Anterior cingulate cortex (tissue), 58 donors: ENCODE results near the gene MRTFA.
A peak's percentile ranks its signal among the peaks of the same experiment; 100 is the strongest.
"Not testable (repeated sequence)": the region's sequence is repeated elsewhere in the genome, so short reads cannot be mapped to it uniquely, and the experiment has no call there.

Experiments used
- DNase-seq, 58 donors: peaks; one replicate each; lab custom pipeline; 2025; lab: John Stamatoyannopoulos, UW

The MRTFA gene

DNA sequence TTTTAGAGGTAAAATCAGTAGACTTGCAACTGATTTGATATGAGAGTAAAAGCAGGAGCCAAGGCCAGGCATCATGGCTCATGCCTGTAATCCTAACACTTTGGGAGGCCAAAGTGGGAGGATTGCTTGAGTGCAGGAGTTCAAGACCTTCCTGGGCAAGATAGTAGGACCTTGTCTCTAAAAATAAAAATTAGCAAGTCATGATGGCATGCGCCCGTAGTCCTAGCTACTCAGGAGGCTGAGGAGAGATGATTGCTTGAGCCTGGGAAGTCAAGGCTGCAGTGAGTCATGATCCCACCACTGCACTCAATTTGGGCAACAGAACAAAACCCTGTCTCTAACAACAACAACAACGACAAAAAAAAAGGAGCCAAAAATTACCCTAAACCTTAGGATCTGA lies 252.6 kb downstream of the MRTFA start:
- no peak for DNase-seq

DNA sequence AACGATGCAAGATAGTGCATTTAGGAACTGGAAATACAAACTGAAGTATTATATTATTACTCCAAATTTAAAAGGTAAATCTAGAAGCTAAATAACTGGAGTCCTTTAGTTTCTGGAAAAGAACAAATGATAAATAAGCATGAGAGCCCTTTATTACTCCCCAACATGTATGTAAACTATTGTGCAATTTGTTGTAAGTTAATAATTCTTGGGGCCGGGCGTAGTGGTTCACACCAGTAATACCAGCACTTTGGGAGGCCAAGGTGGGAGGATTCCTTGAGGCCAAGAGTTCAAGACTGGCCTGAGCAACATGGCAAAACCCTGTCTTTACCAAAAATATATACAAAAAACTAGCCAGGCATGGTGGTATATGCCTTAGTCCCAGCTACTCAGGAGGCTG lies 255.1 kb downstream of the MRTFA start:
- no peak for DNase-seq

DNA sequence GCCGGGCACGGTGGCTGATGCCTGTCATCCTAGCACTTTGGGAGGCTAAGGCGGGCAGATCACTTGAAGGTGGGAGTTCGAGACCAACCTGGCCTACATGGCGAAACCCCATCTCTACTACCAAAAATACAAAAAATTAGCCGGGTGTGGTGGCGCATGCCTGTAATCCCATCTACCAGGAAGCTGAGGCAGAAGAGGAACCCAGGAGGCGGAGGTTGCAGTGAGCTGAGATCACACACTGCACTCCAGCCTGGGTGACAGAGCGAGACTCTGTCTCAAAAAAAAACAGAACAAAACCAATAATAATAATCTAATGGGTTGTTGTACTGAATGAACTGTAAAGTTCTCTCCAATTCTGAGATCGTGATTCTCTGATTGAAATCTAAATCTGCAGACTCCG lies 258.1 kb downstream of the MRTFA start:
- DNase-seq: not testable (repeated sequence)

DNA sequence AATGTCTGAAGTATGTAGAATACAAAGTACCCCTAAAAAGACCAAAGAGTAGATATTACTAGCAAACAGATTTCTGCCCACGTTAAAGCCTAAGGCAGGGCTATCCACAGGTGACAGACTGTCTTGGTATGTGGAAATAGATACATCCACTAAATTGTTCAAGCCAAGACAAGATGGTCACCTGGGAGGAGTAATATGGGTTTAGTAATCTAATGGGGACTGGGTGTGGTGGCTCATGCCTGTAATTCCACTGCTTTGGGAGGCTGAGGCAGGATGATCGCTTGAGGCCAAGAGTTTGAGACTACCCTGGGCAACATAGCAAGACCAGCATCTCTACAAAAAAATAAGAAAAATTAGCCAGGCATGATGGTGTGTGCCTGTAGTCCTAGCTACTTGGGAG lies 258.6 kb downstream of the MRTFA start:
- DNase-seq: no peak

DNA sequence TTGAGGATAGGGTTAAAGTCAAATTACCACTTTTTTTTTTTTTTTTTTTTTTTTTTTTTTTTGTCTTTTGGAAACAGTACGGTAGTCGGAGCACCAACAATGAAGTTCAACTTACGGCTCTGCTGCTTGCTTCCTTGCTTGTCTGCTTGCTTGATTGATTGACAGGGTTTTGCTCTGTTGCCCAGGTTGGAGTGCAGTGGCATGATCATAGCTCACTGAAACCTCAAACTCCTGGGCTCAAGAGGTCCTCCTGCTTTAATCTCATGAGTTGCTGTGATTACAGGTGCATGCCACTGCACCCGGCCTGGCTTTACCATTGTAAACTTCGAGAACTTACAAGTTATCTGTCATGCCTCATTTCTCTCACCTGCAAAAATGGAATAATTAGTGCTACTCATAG lies 260.4 kb downstream of the MRTFA start:
- DNase-seq: no peak

DNA sequence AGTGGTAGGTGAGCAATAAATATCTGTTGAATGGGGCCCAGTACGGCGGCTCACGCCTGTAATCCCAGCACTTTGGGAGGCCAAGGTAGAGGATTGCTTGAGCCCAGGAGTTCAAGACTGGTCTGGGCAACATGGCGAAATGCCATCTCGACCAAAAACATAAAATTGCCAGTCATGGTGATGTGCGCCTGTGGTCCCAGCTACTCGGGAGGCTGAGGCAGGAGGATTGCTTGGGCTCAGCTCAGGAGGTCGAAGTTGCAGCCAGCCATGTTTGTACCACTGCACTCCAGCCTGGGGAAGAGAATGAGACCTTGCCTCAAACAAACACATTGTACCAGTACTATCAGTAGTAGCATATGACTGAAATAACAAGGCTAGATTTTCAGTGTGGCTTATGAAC lies 262.0 kb downstream of the MRTFA start:
- no peak for DNase-seq

DNA sequence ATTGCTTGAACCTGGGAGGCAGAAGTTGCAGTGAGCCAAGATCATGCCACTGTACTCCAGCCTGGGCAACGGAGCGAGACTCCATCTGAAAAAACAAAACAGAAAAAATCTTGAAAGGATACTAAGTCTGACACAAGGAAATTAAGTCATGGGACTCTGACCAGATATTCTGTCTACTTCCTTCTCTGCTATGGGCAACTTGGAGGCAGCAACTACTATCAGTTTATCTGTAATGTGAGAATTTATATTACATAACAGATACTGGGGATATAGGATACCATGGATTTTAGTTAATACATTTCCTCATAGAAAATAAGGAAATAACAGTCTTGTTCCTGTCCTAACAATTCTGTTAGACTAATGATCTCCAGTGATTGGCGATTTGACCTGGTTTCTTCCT lies 267.7 kb downstream of the MRTFA start:
- DNase-seq: no peak

DNA sequence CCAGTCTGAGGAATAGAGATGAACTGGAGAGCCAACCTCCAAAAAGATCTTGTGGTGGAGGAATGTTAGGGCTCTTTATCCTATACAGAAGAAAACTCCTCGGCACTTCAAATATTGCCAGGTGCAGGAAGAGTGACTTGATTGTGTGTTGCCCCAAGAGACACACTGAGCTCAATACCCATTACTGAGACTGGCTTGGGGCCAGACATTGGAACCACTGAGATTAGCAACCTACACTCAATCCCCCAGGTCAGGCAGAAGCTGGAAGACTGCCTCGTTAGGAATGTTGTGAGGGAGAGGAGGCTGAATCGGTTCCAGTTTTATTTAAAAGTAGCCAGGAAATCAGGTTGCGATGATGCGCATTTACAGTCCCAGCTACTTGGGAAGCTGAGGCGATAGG lies 268.5 kb downstream of the MRTFA start:
- DNase-seq: no peak

DNA sequence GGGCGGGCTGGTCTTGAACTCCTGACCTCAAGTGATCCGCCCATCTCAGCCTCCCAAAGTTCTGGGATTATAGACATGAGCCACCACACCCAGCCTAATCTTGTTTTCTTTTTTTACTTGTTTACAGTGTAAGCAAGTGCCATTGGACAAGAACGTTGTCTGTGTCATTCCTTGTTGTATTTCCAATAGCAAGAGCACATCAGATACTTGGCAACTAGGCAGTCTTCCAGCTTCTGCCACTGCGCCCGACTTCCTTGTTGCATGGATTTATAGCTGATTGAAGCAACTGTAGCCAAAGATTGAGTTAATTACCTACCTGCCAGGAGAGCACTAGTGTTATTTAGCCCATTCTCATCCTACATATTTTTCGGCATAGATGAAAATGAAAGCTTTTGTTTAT lies 269.2 kb downstream of the MRTFA start:
- DNase-seq: no peak

DNA sequence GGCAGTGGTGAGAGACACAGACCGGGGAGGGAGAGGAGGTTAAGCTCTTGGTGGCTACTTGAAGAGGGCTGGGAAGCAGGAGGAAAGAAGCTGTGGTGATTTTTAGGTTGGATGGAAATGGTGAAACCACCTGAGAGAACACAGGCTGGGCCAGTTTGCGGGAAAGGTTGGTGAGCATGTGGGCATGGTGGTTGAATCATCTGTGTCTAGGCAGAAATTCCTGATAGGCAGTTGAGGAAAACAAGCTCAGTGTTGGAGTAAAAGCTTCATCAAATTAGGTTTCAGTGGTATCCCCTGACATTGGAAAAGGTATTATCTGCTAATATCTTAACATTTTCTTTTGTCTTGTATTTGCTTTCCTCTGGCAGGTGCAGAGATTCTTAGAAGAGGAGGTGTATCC lies 270.5 kb downstream of the MRTFA start:
- no peak for DNase-seq

DNA sequence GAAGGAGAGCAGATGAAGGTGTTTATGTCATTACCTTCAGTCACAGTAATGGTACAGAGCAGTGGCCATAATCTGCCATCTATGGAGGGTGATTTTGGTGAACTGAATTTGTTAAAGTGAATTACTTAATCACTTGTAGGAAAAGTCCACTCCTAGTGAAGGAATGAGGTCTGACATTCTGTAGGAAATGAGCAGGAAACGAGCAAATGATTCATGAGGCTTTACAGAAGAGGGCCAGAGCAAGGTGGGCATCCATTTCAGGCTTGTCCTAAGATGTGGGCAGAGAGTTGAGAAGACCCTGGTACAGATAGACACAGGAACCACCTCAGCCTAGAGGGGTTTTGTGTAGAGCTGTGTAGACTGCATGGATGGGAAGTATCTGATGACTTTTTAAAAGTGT lies 272.1 kb downstream of the MRTFA start:
- no peak for DNase-seq

DNA sequence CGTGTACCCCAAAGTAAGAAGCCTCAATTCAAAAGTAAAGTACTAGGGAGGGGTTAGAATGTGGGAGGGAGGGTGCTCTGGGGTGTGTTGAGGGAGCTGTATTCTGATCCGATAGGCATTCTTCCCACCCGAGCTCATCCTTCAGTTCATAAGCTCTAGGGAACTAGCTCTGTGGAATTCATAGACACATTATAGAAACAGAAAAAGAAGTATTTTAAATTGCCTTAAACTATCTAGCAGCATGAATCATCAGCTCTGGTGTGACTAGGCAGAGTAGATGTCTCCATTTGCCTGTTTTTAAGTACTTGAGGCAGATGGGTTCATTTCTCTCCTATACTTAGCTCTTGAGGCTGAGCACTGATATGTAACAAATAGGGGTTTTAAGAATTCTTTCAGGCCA lies 273.5 kb downstream of the MRTFA start:
- DNase-seq: peak in 1 of 58 donors; percentile 17

DNA sequence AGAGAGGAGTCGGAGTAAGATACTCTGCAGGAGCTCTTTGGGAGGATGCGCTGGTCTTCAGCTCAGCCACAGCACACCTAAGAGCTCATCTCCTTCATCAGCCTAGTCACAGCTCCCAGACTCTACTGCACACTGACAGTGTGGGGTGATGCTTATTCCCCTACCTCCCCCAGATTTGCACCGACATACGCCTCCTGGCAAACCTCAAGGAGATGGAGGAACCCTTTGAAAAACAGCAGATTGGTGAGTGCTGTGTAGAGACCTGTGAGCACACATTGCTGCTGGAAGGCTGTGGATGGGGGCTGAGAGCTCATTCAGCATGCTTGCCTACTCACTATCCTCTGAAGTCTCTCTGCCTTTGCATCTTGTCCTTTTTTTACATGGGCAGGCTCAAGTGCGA lies 275.4 kb downstream of the MRTFA start:
- DNase-seq: peak in 12 of 58 donors; percentile 2 to 34 (median 14)
